ENCODE data around the gene CAP2. TPM values are rescaled to one million over a fixed set of nuclear protein-coding genes. Genes with fewer than 3 reads are reported as not detected.
A peak's percentile ranks its signal among the peaks of the same experiment; 100 is the strongest.

The CAP2 gene
- total RNA-seq, 1 experiment from 2014 or later: 11.5 TPM

- Histone ChIP-seq H3K18ac (ENCODE audit: insufficient read length, low read depth, low read length) (no peak overlapping the region), H2BK12ac (ENCODE audit: insufficient read length, low read depth, low read length) (no peak overlapping the region), H4K91ac (ENCODE audit: insufficient read length, low read depth, low read length) (no peak overlapping the region), H3K27me3 (ENCODE audit: insufficient read depth, low read length) (no peaks in the 10 kb centered on the region), H3K23me2 (ENCODE audit: insufficient read length, low read depth, low read length, poor library complexity, severe bottlenecking) (no peaks in the 10 kb centered on the region), H2BK15ac (ENCODE audit: low read depth, low read length) (no peak overlapping the region), H3K79me1 (ENCODE audit: insufficient read depth, low read depth, low read length, poor library complexity, severe bottlenecking) (no peaks in the 10 kb centered on the region), H2BK20ac (ENCODE audit: low read depth, low read length, poor library complexity, severe bottlenecking) (no peak overlapping the region), H3K23ac (ENCODE audit: insufficient read length, low read depth, low read length) (no peak overlapping the region), H2BK5ac (ENCODE audit: insufficient read length, low read length) (no peak overlapping the region), H2AFZ (ENCODE audit: low read length) (no peak overlapping the region), H3K4me1 (ENCODE audit: insufficient read depth, low read length) (no peaks in the 10 kb centered on the region; the same call in 1 of the 2 replicates), H3K4me2 (ENCODE audit: insufficient read depth, insufficient read length, low read length) (no peak overlapping the region), H3K9me3 (ENCODE audit: control insufficient read depth, low read depth, low read length) (no peaks in the 10 kb centered on the region), H3K27ac (ENCODE audit: insufficient read length, low read depth, low read length) (no peak overlapping the region), H4K5ac (ENCODE audit: insufficient read length, low read depth, low read length) (no peak overlapping the region), H3K79me2 (ENCODE audit: insufficient read depth, low read length) (no peaks in the 10 kb centered on the region), H3K9ac (ENCODE audit: extremely low read depth, insufficient read length, low read length) (no peak overlapping the region), H3T11ph (ENCODE audit: low read length) (no peak overlapping the region), H2BK120ac (ENCODE audit: low read depth, low read length, poor library complexity, severe bottlenecking) (no peak overlapping the region), H4K8ac (replicated peaks; ENCODE audit: insufficient read length, low read depth, low read length) (no peak overlapping the region), H2AK5ac (ENCODE audit: insufficient read length, low read length) (no peak overlapping the region), H3K56ac (ENCODE audit: insufficient read length, low read depth, low read length) (no peak overlapping the region), H4K20me1 (ENCODE audit: control insufficient read depth, insufficient read depth, insufficient read length) (no peaks in the 10 kb centered on the region), H3K14ac (ENCODE audit: insufficient read depth, low read length) (no peak overlapping the region), H3K4ac (ENCODE audit: low read depth, low read length) (no peak overlapping the region)
- WGBS (ENCODE audit: extremely low coverage, insufficient read length, low lambda C conversion rate): no CpG with 5 or more reads among the region's 3 CpGs
- Mint-ChIP-seq H3K4me1 (0 out of 4 replicates have a peak, but pooled peaks cover 0 to 5% of the 10 kb centered on the region in 2 experiments), H3K9me3 (no peaks in the 10 kb centered on the region), H3K4me3 (no peak overlapping the region), H3K27me3 (ENCODE audit: low read depth) (no peaks in the 10 kb centered on the region), H3K36me3 (ENCODE audit: insufficient read depth in 1 of 3, low read depth in 3 of 3) (no peaks in the 10 kb centered on the region; a peak in 1 of 7 replicates), H3K27ac (peak overlapping the region in 1 of 3 experiments; percentile 68; a peak in 2 of 7 replicates)
- DNase-seq: no peak
- TF ChIP-seq CTCF (conservative IDR thresholded peaks at IDR 0.05): no peak
These were observed 73.3 kb downstream of the CAP2 start for GRCh38 chr6:17466707-17467106.
